ENCODE results near the gene PTPRR.

DNA sequence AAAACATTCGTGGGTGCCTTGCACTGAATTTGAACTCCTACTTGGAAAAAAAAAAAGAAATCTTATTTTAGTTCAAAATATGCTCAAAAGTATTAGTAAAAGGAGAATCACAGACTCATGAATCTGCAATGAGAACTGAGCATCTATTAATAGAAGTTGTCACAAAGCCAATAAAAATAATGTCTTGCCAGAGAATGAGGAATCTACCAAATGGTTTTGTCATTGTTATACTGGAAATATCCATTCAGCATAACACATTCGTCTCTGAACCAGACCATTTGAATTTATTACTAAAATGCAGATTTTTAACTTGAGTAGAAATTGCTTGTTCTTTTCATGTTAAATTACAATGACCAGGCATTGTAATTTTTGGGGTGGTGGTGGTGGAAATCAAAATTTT is 271.7 kb downstream of the PTPRR start:
- TF ChIP-seq, protein P1, sequence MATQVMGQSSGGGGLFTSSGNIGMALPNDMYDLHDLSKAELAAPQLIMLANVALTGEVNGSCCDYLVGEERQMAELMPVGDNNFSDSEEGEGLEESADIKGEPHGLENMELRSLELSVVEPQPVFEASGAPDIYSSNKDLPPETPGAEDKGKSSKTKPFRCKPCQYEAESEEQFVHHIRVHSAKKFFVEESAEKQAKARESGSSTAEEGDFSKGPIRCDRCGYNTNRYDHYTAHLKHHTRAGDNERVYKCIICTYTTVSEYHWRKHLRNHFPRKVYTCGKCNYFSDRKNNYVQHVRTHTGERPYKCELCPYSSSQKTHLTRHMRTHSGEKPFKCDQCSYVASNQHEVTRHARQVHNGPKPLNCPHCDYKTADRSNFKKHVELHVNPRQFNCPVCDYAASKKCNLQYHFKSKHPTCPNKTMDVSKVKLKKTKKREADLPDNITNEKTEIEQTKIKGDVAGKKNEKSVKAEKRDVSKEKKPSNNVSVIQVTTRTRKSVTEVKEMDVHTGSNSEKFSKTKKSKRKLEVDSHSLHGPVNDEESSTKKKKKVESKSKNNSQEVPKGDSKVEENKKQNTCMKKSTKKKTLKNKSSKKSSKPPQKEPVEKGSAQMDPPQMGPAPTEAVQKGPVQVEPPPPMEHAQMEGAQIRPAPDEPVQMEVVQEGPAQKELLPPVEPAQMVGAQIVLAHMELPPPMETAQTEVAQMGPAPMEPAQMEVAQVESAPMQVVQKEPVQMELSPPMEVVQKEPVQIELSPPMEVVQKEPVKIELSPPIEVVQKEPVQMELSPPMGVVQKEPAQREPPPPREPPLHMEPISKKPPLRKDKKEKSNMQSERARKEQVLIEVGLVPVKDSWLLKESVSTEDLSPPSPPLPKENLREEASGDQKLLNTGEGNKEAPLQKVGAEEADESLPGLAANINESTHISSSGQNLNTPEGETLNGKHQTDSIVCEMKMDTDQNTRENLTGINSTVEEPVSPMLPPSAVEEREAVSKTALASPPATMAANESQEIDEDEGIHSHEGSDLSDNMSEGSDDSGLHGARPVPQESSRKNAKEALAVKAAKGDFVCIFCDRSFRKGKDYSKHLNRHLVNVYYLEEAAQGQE (IDR thresholded peaks at IDR 0.05; ENCODE audit: low read depth), result no peak
- no peak for TF ChIP-seq EP300 (IDR thresholded peaks at IDR 0.05; ENCODE audit: borderline replicate concordance)
- TF ChIP-seq CREB1 (IDR thresholded peaks at IDR 0.05; ENCODE audit: low read depth), result no peak
- TF ChIP-seq, protein P2, sequence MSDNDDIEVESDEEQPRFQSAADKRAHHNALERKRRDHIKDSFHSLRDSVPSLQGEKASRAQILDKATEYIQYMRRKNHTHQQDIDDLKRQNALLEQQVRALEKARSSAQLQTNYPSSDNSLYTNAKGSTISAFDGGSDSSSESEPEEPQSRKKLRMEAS (IDR thresholded peaks at IDR 0.05), result no peak

Measured in Ishikawa (cell line).